Measurements from ENCODE around the gene DPYD. TPM values are rescaled to one million over a fixed set of nuclear protein-coding genes. Genes with fewer than 3 reads are reported as not detected.

Gene DPYD
- total RNA-seq, 1 donor from 2014 or later, result 8.1 TPM

DNA sequence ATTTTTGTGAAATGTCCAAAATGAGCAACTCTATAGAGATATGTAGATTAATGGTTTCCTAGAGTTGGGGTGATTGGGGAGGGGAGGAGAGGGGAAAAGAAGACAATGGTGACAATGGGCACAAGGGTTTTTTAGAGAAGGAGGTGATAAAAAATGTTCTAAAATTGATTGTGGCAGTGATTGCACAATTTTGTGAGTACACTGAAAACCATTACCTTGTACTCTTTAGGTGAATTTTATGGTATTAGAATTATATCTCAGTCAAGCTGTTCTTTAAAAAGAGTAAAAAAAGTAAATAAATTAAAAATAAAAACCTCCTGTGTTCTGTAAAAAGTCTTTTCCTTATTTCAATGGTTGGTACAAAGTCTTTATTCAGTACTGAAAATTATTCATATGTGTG is 869.0 kb downstream of the DPYD start:
- Mint-ChIP-seq H3K36me3 (ENCODE audit: insufficient read depth) (peaks cover 3% of the 10 kb centered on the region), H3K27me3 (no peaks in the 10 kb centered on the region)
- no peak for DNase-seq (ENCODE audit: low spot score, unreplicated experiment)

DNA sequence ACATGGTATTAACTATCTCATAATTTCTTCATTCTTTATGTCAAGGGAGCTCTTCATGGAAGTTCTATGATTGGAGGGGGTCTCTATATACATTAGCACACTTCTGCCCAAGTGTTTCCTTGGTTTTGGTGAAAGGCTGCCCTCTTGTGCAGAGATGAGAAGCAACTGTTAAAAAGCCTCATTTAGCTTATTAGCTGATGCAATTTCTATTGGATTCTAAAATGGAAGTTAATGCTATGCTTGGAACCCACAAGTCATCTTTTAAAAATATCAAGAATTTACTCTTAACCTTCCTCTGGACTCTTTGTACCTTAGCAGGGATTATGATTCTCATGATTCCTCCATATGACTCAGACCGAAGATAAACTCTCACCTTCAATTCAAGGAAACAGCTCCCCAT is 870.3 kb downstream of the DPYD start:
- H3K4me3 Mint-ChIP-seq (ENCODE audit: low read depth), result no peak overlapping the region
- TF ChIP-seq, protein P1, sequence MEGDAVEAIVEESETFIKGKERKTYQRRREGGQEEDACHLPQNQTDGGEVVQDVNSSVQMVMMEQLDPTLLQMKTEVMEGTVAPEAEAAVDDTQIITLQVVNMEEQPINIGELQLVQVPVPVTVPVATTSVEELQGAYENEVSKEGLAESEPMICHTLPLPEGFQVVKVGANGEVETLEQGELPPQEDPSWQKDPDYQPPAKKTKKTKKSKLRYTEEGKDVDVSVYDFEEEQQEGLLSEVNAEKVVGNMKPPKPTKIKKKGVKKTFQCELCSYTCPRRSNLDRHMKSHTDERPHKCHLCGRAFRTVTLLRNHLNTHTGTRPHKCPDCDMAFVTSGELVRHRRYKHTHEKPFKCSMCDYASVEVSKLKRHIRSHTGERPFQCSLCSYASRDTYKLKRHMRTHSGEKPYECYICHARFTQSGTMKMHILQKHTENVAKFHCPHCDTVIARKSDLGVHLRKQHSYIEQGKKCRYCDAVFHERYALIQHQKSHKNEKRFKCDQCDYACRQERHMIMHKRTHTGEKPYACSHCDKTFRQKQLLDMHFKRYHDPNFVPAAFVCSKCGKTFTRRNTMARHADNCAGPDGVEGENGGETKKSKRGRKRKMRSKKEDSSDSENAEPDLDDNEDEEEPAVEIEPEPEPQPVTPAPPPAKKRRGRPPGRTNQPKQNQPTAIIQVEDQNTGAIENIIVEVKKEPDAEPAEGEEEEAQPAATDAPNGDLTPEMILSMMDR (IDR thresholded peaks at IDR 0.05; ENCODE audit: unreplicated experiment), result peak; percentile 42
- no peak overlapping the region for H3K27ac Mint-ChIP-seq
- DNase-seq (ENCODE audit: low spot score, unreplicated experiment), result no peak
- H3K27me3 Mint-ChIP-seq, result no peaks in the 10 kb centered on the region
- H3K4me1 Mint-ChIP-seq (ENCODE audit: low read depth), result no peaks in the 10 kb centered on the region
- no peaks in the 10 kb centered on the region for H3K36me3 Mint-ChIP-seq (ENCODE audit: insufficient read depth)
- peaks cover 8% of the 10 kb centered on the region for H3K9me3 Mint-ChIP-seq (ENCODE audit: low read depth)

More for the DNA sequence above, 869.0 kb downstream of the DPYD start:
- TF ChIP-seq, protein P1 (IDR thresholded peaks at IDR 0.05; ENCODE audit: unreplicated experiment), result no peak
- Mint-ChIP-seq H3K27ac (no peak overlapping the region), H3K9me3 (ENCODE audit: low read depth) (peaks cover 15% of the 10 kb centered on the region), H3K4me1 (ENCODE audit: low read depth) (no peaks in the 10 kb centered on the region), H3K4me3 (ENCODE audit: low read depth) (no peak overlapping the region)

- Mint-ChIP-seq H3K36me3 (ENCODE audit: insufficient read depth) (no peaks in the 10 kb centered on the region), H3K27ac (no peak overlapping the region), H3K4me3 (ENCODE audit: low read depth) (no peak overlapping the region), H3K4me1 (ENCODE audit: low read depth) (no peaks in the 10 kb centered on the region), H3K27me3 (no peaks in the 10 kb centered on the region), H3K9me3 (ENCODE audit: low read depth) (peaks cover 5% of the 10 kb centered on the region)
- TF ChIP-seq, protein P1 (IDR thresholded peaks at IDR 0.05; ENCODE audit: unreplicated experiment), result no peak
- no peak for DNase-seq (ENCODE audit: low spot score, unreplicated experiment)
Observed at GRCh38 chr1:97047421-97047793, 873.4 kb downstream of the DPYD start.

- peaks cover 9% of the 10 kb centered on the region for H3K9me3 Mint-ChIP-seq (ENCODE audit: low read depth)
- TF ChIP-seq, protein P1 (IDR thresholded peaks at IDR 0.05; ENCODE audit: unreplicated experiment), result no peak
- H3K27ac Mint-ChIP-seq, result no peak overlapping the region
Observed at GRCh38 chr1:97046765-97047420, 873.9 kb downstream of the DPYD start.

DNA sequence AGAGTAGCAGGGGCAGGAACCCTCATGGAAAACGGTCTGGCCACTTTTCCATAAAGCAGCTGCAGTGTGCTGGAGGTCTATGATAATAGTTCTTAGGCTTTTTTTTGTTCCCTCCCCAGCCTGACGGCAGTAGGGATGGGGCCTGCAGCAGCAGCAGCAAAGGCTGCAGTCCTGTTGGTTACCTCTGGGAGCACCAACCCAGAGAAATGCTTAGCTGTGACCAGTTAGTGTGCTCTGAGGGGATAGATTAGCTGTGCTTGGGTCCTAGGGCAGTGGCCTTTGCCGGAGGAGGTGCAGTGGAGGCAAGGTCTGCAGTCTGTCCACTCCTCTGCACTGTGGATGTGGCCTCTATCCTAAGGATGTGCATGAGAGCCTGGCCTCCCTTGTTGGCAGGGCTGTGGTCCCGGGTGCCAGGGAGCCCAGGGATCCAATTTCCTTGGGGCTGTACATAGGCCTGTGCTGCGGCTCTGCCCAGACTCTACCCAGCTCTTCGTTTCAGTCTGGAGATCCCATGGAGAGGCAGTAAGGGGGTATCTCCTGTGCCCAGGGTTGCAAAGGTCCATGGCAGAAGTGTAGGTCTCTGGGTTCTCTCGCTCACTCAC is 876.6 kb downstream of the DPYD start:
- peaks cover 24% of the 10 kb centered on the region for H3K9me3 Mint-ChIP-seq (ENCODE audit: low read depth)
- H3K27me3 Mint-ChIP-seq, result no peaks in the 10 kb centered on the region
- H3K4me1 Mint-ChIP-seq (ENCODE audit: low read depth), result no peaks in the 10 kb centered on the region
- H3K27ac Mint-ChIP-seq, result no peak overlapping the region
- DNase-seq (ENCODE audit: low spot score, unreplicated experiment), result no peak
- H3K4me3 Mint-ChIP-seq (ENCODE audit: low read depth), result no peak overlapping the region
- no peaks in the 10 kb centered on the region for H3K36me3 Mint-ChIP-seq (ENCODE audit: insufficient read depth)
- TF ChIP-seq, protein P1 (IDR thresholded peaks at IDR 0.05; ENCODE audit: unreplicated experiment), result no peak

More at GRCh38 chr1:97046765-97047420, 873.9 kb downstream of the DPYD start:
- no peaks in the 10 kb centered on the region for H3K27me3 Mint-ChIP-seq
- no peaks in the 10 kb centered on the region for H3K36me3 Mint-ChIP-seq (ENCODE audit: insufficient read depth)
- H3K4me1 Mint-ChIP-seq (ENCODE audit: low read depth), result no peaks in the 10 kb centered on the region
- no peak overlapping the region for H3K4me3 Mint-ChIP-seq (ENCODE audit: low read depth)
- DNase-seq (ENCODE audit: low spot score, unreplicated experiment), result no peak
